Memory B cell (primary cell): ENCODE results near the gene SLC25A23.

Experiments
- ATAC-seq: fragments of 150-1000 bp; cut with Tn5 transposase; 2 replicates; pipeline ENCODE4 v1.10.0; 2021; ENCODE audit warnings: low read depth, mild to moderate bottlenecking, moderate library complexity
- DNase-seq, 2 donors: peaks; one replicate each; pipeline ENCODE4 v3.0.0; 2022; ENCODE audit warnings: low spot score in 2 of 2
- H3K27ac Mint-ChIP-seq: one replicate; pipeline ENCODE4 v1.8.0; 2022; ENCODE audit warnings: mild to moderate bottlenecking, moderate library complexity, mixed read lengths
- H3K27me3 Mint-ChIP-seq: one replicate; pipeline ENCODE4 v1.8.0; 2022; ENCODE audit warnings: mixed read lengths
- H3K36me3 Mint-ChIP-seq: one replicate; pipeline ENCODE4 v1.8.0; 2022; ENCODE audit warnings: mild to moderate bottlenecking, mixed read lengths
- H3K4me1 Mint-ChIP-seq: one replicate; pipeline ENCODE4 v1.8.0; 2022; ENCODE audit warnings: mixed read lengths
- H3K4me3 Mint-ChIP-seq: one replicate; pipeline ENCODE4 v1.8.0; 2022; ENCODE audit warnings: mild to moderate bottlenecking, moderate library complexity, mixed read lengths
- H3K9me3 Mint-ChIP-seq: one replicate; pipeline ENCODE4 v1.8.0; 2022; ENCODE audit warnings: mixed read lengths

Gene SLC25A23

DNA sequence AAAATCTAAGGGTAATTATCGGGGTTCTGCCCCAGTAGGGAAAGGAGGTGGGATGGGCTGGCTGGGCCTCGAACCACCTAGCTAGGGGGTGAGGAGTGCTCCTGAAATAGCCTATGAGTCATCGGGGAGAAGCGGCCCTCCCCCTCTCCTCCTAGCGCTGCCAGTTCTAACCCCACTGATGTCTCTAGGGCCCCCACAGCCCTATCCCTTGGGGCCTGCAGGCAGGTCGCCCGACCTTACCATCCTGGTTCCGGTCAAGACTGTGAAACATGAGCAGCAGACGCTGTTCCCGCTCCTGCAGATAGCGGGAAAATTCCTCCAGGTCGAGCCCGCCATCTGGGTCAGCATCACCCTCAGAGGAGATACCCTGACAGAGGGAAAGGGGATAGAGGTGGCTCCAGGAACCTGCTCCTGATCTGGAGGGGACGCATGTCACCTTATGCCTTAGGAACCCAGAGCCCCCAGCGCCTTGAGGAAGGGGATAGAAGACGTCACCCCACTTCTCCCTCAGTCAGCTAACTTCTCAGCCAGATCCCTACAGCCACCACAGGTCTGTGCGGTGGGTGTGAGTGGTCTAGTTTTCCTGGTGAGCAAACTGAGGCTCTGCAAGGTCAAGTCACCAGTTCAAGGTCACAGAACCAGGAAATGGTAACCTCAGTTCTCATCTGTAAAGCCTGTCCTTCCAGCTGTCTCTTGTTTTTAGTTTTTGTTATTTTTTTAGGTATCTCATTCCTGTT is 1.5 kb downstream of the SLC25A23 start:
- Mint-ChIP-seq H3K27me3 (no peaks in the 10 kb centered on the region), H3K9me3 (peaks cover 2% of the 10 kb centered on the region), H3K36me3 (peaks cover 28% of the 10 kb centered on the region), H3K27ac (peak overlapping the region; percentile 72), H3K4me1 (peaks cover 20% of the 10 kb centered on the region), H3K4me3 (peak overlapping the region; percentile 88)
- ATAC-seq = no peak
- DNase-seq = peak in 1 of 2 donors; percentile 26

DNA sequence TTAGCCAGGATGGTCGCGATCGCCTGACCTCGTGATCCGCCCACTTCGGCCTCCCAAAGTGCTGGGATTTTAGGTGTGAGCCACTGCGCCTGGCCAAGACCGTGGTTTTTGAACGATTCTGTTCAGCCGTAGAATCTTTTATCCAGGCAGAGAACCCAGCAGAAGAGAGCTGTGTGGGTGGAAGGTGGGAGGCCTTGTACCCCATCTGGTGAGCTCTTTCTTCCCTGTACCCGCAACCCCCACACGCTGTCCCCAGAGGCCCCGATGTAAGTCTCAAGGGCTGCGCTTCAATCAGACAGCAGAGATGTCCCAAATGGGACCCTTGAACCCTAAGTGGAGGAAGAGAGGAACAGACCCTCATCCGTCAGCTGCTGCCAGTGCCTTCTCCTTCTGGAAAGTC is 3.7 kb downstream of the SLC25A23 start:
- no peaks in the 10 kb centered on the region for H3K27me3 Mint-ChIP-seq
- no peak overlapping the region for H3K4me3 Mint-ChIP-seq
- peaks cover 18% of the 10 kb centered on the region for H3K4me1 Mint-ChIP-seq
- H3K36me3 Mint-ChIP-seq = peaks cover 34% of the 10 kb centered on the region
- no peak overlapping the region for H3K27ac Mint-ChIP-seq
- ATAC-seq = no peak
- peaks cover 4% of the 10 kb centered on the region for H3K9me3 Mint-ChIP-seq
- no peak for DNase-seq

DNA sequence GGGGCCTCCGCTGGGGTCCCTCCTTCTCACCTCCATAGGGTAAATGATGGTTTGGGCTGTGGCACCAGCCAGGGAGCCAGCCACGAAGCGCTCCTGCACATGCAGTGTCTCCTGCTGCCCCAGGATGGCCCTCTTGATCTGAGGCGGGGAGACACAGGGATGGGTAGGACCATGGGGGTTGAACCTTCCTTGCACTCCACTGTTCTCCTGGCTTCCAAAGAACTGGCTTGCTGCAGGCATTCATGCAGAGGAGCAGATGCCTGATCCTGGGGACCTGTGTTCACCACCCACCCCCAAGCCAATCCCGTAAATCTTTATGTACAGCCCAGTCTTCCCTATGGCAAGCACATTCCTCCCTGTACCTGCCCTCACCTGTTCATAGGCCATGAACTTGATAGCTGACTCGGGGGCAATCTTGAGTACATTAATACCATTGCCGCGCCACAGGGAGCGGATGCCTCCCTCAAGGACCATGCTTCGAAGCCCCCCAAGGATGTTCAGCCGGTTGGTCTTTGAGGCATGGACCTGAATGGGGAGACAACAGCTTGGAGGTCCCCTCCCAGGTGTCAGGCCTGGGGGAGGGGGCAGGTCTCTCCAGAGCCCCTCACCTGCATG is 5.5 kb downstream of the SLC25A23 start:
- no peaks in the 10 kb centered on the region for H3K27me3 Mint-ChIP-seq
- peaks cover 4% of the 10 kb centered on the region for H3K9me3 Mint-ChIP-seq
- H3K4me1 Mint-ChIP-seq = peaks cover 13% of the 10 kb centered on the region
- H3K36me3 Mint-ChIP-seq = peaks cover 38% of the 10 kb centered on the region
- ATAC-seq (no peak), DNase-seq (no peak)
- H3K27ac Mint-ChIP-seq = no peak overlapping the region
- no peak overlapping the region for H3K4me3 Mint-ChIP-seq

DNA sequence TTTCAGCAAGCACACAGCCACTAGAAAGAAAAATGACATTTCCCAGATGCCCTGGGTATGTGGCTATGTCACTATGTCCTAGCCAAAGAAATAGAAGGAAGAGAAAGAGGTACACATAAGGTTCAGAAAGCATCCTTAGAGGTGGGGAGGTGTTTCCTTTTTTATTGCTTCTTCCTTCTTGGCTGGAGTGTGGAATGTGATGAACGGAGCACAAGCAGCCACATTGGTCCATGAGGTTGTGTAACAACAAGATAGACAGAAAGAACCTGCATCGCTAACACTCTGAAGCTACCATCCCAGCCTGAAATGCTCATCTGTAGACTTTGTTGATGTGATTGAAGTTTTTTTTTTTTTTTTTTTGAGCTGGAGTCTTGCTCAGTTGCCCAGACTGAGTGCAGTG is 6.7 kb downstream of the SLC25A23 start:
- Mint-ChIP-seq H3K27me3 (no peaks in the 10 kb centered on the region), H3K9me3 (peaks cover 4% of the 10 kb centered on the region), H3K36me3 (peaks cover 38% of the 10 kb centered on the region), H3K27ac (no peak overlapping the region), H3K4me1 (peaks cover 2% of the 10 kb centered on the region), H3K4me3 (no peak overlapping the region)
- DNase-seq = no peak
- ATAC-seq = no peak

DNA sequence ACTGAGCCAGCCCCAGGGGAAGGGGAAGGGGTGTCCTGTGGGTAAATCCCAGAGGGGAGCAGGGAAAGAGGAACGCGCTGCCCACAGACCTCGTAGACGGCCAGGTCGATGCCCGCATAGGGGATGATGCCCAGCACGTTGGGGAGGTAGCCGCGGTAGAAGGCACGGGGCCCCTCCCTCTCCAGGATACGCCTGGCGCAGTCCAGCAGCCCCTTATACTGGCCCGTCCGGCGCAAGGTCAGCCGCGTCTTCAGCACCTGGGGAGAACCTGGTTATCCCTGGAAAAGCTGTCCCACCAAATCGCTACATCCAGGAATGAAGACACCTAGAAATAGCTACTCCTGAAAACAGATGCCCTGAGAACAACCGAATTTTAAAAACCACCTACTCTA is 7.4 kb downstream of the SLC25A23 start:
- H3K27me3 Mint-ChIP-seq = no peaks in the 10 kb centered on the region
- peaks cover 4% of the 10 kb centered on the region for H3K9me3 Mint-ChIP-seq
- H3K4me1 Mint-ChIP-seq = no peaks in the 10 kb centered on the region
- H3K4me3 Mint-ChIP-seq = no peak overlapping the region
- peak overlapping the region; percentile 26 for H3K27ac Mint-ChIP-seq
- no peak for ATAC-seq
- peaks cover 38% of the 10 kb centered on the region for H3K36me3 Mint-ChIP-seq
- DNase-seq = no peak

DNA sequence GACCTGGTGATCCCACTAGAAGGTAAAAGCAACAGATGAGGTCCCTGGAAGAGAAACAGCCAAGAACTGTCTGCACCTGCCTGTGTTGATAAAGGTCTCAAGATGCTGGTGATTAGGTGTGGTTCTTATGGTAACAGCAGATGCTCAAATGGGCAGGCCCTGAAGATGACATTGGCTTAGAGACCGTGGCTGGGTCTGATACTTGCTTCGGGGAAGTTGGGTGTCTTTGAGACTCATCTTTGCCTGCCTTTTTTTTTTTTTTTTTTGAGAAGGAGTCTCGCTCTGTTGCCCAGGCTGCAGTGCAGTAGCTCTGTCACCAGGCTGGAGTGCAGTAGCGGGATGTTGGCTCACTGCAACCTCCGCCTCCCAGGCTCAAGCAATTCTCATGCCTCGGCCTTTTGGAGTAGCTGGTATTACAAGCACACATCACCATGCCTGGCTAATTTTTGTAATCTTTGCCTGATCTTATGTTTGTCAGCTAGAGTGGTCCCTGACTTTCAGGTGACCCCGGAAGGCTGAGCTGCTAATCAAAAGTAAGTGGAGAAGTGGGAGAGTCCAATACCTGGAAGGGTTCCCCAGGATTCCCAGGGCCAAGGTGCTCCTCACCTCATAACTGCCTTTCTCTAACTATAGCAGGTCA is 7.9 kb downstream of the SLC25A23 start:
- ATAC-seq (no peak), DNase-seq (no peak)
- Mint-ChIP-seq H3K9me3 (peaks cover 4% of the 10 kb centered on the region), H3K27ac (peak overlapping the region; percentile 26), H3K4me3 (no peak overlapping the region), H3K36me3 (peaks cover 40% of the 10 kb centered on the region), H3K4me1 (no peaks in the 10 kb centered on the region), H3K27me3 (no peaks in the 10 kb centered on the region)

DNA sequence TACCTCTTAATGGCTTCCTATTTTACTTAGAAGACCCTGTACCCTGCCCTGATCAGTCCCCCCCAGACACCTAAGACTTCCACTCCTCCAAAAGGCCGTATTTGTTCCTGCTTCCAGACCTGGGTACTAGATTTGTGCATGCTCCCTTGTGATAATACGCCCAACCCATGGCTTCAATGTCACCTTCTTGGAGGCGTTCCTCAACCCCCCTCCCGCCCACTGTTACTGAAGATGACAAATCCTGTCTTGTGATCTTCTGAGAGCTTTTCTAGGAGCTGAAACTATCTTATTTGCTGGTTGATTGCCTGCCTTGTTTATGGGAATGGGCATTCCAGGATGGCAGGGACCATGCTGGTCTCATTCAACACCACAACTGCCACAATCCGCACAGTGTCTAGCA is 9.4 kb downstream of the SLC25A23 start:
- H3K9me3 Mint-ChIP-seq = peaks cover 4% of the 10 kb centered on the region
- ATAC-seq (no peak), DNase-seq (no peak)
- no peak overlapping the region for H3K27ac Mint-ChIP-seq
- no peak overlapping the region for H3K4me3 Mint-ChIP-seq
- no peaks in the 10 kb centered on the region for H3K27me3 Mint-ChIP-seq
- H3K4me1 Mint-ChIP-seq = no peaks in the 10 kb centered on the region
- peaks cover 39% of the 10 kb centered on the region for H3K36me3 Mint-ChIP-seq

DNA sequence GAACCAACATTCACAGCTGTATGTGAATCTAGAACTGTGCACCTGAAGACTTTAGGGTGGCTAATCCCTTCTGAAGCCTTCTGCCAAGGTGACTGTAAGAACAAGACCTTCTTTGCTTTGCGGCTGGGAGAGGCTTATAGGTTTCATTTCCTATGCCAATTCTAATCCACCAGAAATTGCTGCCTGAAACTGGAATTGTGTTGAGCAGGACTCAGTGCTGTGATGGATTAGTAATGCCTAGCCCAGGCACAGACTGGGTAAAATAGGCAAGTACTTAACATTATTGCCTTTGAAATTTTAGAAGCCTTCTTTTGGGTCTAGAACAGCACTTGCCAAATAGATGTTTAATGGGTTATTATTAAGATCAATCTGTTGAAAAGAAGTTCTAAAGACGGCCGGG is 11.5 kb downstream of the SLC25A23 start:
- Mint-ChIP-seq H3K36me3 (peaks cover 21% of the 10 kb centered on the region), H3K4me1 (no peaks in the 10 kb centered on the region), H3K9me3 (peaks cover 2% of the 10 kb centered on the region), H3K27me3 (no peaks in the 10 kb centered on the region), H3K4me3 (no peak overlapping the region), H3K27ac (no peak overlapping the region)
- DNase-seq (no peak), ATAC-seq (no peak)

DNA sequence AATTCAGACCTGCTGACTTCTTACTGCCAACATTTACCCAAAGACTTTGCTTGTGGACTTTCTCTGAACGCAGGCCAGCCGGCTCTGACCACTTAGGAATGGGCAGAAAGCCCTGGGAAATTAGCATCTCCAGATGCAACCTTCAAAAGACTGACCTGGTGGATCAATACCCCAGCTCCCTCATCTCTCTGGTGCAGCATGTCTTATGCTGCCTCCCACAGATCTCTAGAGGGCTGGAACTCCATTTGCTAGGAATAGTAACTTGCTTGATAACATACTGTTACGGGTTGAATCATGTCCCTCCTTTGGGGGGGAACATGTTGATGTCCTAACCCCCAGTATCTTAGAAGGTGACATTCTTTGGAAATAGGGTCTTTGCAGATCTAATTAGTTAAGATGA is 13.1 kb downstream of the SLC25A23 start:
- no peaks in the 10 kb centered on the region for H3K9me3 Mint-ChIP-seq
- no peak overlapping the region for H3K27ac Mint-ChIP-seq
- no peak for DNase-seq
- H3K4me1 Mint-ChIP-seq = no peaks in the 10 kb centered on the region
- no peak overlapping the region for H3K4me3 Mint-ChIP-seq
- ATAC-seq = no peak
- no peaks in the 10 kb centered on the region for H3K27me3 Mint-ChIP-seq
- H3K36me3 Mint-ChIP-seq = peaks cover 14% of the 10 kb centered on the region

DNA sequence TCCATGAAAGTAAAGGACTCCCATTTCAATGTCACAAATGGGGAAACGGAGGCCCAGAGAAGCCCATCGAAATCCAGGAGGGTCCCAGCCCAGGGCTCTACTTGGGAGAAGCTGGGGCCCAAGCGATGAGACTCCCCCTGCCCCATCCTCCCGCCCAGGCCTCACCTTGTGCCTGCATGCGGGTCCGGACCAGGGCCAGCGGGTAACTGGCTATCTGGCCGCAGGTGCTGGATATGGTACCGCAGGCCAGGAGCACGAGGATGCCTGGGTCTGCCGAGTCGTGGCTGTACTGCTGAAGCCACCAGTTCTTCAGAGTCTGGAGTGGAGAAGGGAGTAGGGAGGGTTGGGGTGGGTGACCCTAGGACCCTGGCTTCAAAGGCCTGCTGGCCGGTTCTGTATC is 15.6 kb downstream of the SLC25A23 start:
- ATAC-seq (no peak), DNase-seq (no peak)
- Mint-ChIP-seq H3K27ac (no peak overlapping the region), H3K4me3 (no peak overlapping the region), H3K36me3 (peaks cover 10% of the 10 kb centered on the region), H3K27me3 (no peaks in the 10 kb centered on the region), H3K4me1 (no peaks in the 10 kb centered on the region), H3K9me3 (no peaks in the 10 kb centered on the region)

DNA sequence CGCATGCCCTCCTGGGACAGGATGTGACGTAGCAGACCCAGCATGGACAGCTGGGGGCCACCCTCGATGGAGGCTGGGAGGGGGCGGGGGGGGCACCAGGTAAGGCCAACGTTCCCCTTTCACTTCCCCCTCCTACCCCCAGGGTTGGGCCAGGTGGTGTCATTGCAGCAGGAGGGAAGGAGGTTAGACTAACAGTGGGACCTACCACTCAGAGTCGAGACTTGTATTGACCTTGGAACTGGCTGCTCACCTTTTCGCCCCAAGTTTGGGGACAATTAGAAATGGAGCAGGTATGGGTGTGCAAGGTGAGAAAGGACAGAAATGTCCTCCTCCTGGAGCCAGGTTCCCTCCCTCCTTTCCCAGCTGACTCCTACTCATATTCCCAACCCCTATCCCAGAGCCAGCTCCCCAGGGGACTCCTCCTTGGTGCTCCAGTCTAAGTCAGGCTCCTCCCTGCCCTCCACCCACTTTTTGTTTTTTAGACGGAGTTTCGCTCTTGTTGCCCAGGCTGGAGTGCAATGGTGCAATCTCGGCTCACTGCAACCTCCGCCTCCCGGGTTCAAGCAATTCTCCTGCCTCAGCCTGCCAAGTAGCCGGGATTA is 17.4 kb downstream of the SLC25A23 start:
- Mint-ChIP-seq H3K4me1 (no peaks in the 10 kb centered on the region), H3K36me3 (peaks cover 10% of the 10 kb centered on the region), H3K4me3 (no peak overlapping the region), H3K27ac (no peak overlapping the region), H3K27me3 (no peaks in the 10 kb centered on the region), H3K9me3 (no peaks in the 10 kb centered on the region)
- DNase-seq (no peak), ATAC-seq (peak; percentile 22)

DNA sequence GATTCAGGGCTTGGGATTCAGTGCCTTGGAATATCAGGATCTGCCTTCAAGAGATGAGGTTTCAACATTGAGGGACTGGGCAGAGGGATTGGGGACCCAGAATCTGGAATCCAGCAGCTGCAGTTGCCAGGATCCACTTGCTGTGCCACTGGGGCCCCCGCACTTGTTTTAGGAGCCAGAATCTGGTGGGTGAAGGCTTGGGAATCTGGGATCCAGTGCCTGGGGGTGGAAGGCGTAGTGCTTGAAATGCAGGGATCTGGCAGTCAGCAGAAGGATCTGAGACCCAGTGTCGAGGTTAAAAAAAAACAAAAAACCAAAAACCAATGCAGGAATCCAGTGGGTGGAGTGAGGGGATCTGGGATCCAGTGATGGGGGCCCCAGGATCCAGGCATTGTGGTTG is 18.7 kb downstream of the SLC25A23 start:
- Mint-ChIP-seq H3K36me3 (peaks cover 5% of the 10 kb centered on the region), H3K9me3 (no peaks in the 10 kb centered on the region), H3K4me1 (no peaks in the 10 kb centered on the region), H3K27me3 (no peaks in the 10 kb centered on the region), H3K4me3 (no peak overlapping the region), H3K27ac (peak overlapping the region; percentile 57)
- ATAC-seq = no peak
- DNase-seq = no peak

DNA sequence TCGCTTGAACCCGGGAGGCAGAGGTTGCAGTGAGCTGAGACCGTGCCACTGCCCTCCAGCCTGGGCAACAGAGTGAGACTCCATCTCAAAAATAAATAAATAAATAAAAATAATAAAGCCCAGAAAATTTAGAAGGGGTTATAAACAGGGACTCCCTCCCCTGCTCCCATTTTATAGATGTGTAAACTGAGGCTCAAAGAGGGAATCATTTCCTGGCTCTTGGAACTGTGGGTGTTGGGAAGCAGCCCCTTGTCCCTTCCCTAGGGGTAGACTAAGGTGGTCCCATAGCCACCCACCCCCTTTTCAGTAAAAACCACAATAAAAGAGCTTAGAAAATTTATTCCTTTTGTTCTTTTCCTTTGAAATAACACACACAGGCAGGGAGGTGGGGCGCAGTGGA is 19.8 kb downstream of the SLC25A23 start:
- Mint-ChIP-seq H3K4me1 (no peaks in the 10 kb centered on the region), H3K9me3 (no peaks in the 10 kb centered on the region), H3K4me3 (no peak overlapping the region), H3K27me3 (no peaks in the 10 kb centered on the region), H3K27ac (no peak overlapping the region), H3K36me3 (no peaks in the 10 kb centered on the region)
- no peak for DNase-seq
- no peak for ATAC-seq

DNA sequence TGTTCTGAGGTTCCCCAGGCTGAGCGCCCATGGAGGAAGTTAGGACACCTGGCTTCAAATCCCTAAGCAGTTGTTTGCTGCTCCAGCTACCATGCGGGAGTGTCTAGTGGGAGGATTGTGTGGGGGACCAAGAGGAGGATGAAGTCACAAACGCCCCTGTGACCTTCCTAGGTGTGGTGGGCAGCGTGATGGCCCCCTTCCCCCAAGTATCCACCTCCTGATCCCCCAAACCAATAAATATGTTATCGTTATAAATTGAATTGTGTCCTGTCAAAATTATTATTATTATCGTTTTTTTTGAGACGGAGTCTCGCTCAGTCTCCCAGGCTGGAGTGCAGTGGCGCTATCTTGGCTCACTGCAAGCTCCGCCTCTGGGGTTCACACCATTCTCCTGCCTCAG is 25.9 kb downstream of the SLC25A23 start, which contains the start of gene SLC25A41:
Gene SLC25A41 (minus strand): TSS at position 101 of the 400 bp plus-strand sequence. CDS start 70 bp downstream, at position 31.
- ATAC-seq (no peak), DNase-seq (no peak)
- H3K4me1 Mint-ChIP-seq = peaks cover 4% of the 10 kb centered on the region
- no peaks in the 10 kb centered on the region for H3K9me3 Mint-ChIP-seq
- no peak within 1 kb of the TSS for H3K4me3 Mint-ChIP-seq
- H3K27me3 Mint-ChIP-seq = peaks cover 3% of the 10 kb centered on the region
- no peaks in the 10 kb centered on the region for H3K36me3 Mint-ChIP-seq
- no peak within 1 kb of the TSS for H3K27ac Mint-ChIP-seq
